ENCODE data around the gene PPP1R12A.

DNA sequence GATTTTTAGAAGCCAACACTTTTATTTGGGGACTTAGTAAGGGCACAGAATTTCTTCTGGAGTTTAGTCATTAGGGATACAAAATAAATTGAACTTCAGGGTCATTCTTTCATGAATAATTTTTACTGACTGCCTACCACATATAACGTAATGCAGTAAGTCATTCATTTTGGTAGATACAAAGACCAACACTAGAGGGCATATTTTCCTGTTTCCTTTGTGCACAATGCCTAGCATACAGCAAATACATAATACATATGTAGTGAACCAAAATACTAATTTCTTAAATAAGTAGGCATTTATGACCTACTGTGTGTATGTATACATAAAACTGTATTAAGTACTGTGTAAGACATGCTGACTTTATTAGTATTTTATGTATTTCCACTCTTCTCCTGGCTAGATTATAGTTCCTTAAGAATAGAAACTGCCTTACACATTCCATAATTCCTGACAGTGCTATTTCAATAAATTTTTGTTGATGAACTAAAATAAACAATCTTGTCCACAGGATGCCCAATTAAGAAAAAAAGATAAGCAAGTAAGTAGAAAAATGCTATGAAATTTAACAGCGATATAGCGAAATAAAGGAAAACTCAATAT is 47.9 kb downstream of the PPP1R12A start:
- TF ChIP-seq POLR2AphosphoS5 (IDR thresholded peaks at IDR 0.05; ENCODE audit: low read depth, low read length) (no peak), SIN3A (IDR thresholded peaks at IDR 0.05; ENCODE audit: borderline replicate concordance, insufficient read depth, low read length) (no peak), TAF1 (IDR thresholded peaks at IDR 0.05; ENCODE audit: borderline replicate concordance, insufficient read depth, low read length) (no peak)
- TF ChIP-seq, protein P1, sequence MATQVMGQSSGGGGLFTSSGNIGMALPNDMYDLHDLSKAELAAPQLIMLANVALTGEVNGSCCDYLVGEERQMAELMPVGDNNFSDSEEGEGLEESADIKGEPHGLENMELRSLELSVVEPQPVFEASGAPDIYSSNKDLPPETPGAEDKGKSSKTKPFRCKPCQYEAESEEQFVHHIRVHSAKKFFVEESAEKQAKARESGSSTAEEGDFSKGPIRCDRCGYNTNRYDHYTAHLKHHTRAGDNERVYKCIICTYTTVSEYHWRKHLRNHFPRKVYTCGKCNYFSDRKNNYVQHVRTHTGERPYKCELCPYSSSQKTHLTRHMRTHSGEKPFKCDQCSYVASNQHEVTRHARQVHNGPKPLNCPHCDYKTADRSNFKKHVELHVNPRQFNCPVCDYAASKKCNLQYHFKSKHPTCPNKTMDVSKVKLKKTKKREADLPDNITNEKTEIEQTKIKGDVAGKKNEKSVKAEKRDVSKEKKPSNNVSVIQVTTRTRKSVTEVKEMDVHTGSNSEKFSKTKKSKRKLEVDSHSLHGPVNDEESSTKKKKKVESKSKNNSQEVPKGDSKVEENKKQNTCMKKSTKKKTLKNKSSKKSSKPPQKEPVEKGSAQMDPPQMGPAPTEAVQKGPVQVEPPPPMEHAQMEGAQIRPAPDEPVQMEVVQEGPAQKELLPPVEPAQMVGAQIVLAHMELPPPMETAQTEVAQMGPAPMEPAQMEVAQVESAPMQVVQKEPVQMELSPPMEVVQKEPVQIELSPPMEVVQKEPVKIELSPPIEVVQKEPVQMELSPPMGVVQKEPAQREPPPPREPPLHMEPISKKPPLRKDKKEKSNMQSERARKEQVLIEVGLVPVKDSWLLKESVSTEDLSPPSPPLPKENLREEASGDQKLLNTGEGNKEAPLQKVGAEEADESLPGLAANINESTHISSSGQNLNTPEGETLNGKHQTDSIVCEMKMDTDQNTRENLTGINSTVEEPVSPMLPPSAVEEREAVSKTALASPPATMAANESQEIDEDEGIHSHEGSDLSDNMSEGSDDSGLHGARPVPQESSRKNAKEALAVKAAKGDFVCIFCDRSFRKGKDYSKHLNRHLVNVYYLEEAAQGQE (IDR thresholded peaks at IDR 0.05; ENCODE audit: insufficient read depth in 1 of 2, low read depth in 2 of 2, low read length in 2 of 2): no peak

All from PFSK-1 (cell line).